ENCODE data around the gene AMHR2.
A peak's percentile ranks its signal among the peaks of the same experiment; 100 is the strongest.
"Not testable (repeated sequence)": the region's sequence is repeated elsewhere in the genome, so short reads cannot be mapped to it uniquely, and the experiment has no call there.

The AMHR2 gene

DNA sequence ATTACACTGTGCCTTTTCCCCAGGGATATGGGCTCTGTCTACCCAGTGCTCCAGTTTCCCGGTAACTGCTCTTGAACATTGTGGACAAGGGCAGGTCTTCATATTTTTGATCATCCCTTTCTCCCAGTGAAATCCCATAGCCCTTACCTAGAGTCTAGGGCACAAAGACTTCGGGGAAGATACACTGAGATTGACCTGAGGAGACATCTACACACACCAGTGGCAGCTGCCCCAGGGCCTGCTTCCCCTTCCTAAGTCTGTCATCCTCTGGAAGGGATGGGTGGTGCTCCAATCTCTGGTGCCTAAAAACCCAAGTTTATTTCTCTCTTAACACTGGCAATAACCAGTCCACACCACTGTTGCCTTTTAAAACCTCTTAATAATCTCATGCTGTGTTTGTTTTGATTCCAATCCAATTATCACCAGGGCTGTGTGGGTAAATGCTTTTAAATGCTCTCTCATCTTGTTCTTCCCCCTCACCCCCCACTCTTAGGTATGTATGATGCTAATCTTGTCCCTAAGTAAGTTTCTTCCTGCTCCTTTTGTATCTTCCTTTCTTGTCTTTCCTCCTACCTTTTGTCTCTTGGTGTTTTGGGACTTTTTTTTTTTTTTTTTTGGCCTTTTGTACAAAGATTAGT, 7.8 kb upstream of the AMHR2 start:
- peak in 1 of 2 donors; percentile 13 for DNase-seq

DNA sequence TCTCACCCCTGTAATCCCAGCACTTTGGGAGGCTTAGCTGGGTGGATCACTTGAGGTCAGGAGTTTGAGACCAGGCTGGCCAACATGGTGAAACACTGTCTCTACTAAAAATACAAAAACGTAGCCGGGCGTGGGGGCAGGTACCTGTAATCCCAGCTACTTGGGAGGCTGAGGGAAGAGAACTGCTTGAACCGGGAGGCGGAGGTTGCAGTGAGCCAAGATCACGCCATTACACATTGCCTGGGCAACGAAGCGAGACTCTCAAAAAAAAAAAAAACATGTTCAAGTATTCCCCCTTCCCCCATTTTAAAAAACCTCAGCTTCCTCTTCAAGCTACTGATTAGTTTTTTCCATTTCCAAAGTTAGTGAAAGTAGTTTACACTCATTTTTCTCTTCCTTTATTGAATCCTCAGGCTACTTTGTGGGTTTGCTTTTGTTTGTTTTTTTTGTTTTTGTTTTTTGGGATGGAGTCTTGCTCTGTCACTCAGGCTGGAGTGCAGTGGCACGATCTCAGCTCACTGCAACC, 6.3 kb upstream of the AMHR2 start:
- DNase-seq: peak; percentile 52 to 80

DNA sequence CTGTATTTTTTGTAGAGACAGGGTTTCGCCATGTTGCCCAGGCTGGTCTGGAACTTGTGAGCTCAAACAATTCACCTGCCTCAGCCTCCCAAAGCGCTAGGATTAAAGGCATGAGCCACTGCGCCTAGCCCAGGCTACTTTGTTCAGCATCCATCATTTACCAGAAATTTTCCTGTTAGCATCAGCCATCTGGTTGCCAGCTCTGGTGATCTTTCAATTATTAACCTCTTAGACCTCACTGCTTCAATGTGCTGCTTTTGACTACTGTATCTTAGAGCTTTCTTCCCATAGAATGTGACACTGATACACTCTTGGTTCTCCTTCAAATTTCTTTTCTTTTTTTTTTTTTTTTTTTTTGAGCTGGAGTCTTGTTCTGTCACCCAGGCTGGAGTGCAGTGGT, 5.4 kb upstream of the AMHR2 start:
- DNase-seq: no peak

DNA sequence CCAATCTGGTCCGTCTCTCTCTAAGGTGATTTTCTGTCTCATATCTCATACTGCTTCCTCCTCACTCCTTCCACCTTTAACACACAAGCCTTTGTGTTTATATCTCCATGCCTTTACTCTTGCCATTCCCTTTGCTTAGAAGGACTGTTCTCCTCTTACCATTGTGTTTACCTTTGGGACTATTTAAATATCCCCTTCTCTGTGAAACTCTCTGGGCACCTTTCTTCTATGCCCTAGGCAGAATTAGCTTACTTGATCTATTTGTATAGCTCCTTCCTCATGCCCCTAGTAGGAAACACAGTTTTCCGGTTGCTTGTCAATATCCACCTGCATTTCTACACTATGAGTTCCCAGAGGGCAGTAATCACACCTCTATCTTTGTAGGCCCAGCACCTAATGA, 3.9 kb upstream of the AMHR2 start:
- no peak for DNase-seq

DNA sequence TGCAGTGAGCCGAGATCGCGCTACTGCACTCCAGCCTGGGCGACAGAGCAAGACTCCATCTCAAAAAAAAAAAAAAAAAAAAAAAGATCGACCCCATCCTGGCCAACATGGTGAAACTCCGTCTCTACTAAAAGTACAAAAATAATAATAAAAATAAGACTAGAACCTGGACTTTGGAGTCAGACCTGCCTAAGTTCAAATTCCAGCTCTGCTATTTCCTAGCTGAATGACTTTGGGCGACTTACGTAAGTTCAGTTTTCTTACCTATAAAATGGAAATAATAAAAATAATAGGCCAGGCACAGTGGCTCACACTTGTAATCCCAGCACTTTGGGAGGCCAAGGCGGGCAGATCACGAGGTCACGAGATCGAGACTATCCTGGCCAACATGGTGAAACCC, 1.4 kb upstream of the AMHR2 start:
- DNase-seq: not testable (repeated sequence)

DNA sequence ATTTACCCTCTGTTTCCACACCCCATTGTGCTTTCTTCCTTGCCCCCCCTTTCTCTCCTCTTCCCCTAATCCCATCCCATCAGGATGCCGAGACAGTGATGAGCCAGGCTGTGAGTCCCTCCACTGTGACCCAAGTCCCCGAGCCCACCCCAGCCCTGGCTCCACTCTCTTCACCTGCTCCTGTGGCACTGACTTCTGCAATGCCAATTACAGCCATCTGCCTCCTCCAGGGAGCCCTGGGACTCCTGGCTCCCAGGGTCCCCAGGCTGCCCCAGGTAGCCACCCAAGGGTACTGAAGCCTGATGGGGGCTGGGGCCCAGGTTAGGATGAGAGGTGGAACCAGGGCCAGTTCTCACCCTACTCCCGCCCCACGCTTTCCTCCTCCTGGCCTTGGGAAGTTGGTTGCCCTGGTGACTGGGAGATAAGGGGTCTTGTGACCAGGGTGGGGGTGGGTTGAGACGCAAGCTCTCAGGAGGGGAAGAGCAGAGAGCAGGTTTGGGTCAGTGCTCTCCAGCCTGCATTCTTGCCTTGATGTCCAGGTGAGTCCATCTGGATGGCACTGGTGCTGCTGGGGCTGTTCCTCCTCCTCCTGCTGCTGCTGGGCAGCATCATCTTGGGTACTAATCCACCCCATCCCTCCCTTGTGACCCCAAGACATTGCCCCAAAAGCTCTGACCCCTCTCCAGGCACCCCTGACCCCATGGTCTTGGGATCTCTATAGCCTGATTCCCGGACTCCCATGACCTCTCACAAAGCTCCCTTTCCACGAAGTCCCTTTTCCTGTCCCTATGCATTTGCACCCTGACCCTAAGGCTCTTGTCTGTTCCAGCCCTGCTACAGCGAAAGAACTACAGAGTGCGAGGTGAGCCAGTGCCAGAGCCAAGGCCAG, 1.2 kb downstream of the AMHR2 start:
- DNase-seq: no peak

DNA sequence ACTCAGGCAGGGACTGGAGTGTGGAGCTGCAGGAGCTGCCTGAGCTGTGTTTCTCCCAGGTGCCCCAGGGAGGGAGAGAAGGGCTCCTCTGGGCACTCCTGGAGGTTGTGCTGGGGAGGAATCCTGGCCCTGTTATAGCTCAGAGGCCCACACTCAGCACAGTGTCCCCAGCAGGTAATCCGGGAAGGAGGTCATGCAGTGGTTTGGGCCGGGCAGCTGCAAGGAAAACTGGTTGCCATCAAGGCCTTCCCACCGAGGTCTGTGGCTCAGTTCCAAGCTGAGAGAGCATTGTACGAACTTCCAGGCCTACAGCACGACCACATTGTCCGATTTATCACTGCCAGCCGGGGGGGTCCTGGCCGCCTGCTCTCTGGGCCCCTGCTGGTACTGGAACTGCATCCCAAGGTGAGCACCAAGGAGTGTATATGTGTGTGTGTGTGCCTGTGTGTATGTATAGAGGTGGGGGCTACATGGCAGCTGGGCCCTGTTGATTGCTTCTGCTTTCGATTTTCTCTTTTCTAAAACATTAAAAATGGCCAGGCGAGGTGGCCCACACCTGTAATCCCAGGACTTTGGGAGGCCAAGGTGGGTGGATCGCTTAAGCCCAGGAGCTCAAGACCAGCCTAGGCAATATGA, 2.0 kb downstream of the AMHR2 start:
- DNase-seq: no peak

DNA sequence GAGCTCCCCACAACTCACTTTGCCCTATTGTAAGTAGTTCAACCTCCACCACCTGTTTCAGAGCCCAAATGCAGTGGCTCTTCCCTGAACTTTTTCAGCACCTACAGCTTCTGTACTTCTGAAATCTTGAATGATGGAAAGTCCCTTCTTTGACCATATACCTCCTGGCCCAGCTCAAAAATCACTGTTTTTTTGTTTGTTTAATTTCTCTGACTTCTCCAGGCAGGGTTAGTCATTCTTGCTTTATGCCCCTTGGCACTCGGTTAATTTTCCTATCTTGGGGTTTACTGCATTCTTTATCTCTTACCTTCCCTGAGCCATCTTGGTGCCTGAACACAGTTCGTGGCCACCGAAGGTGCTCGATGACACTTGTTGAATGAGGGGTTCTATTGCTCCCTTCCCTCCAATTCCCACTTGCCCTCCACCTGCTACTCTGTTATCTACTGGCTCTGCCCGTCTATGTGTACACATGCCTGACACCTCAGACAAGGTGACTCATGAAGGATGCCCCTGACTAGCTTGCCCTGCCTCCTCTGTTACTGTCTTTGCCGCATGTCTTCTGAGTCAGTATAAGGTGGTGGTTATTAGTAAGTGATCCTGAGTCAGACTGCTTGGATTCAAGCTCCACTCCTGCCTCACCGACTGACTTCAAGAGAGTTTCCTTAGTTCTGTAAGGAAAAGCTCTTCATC, 4.4 kb downstream of the AMHR2 start:
- DNase-seq: no peak

DNA sequence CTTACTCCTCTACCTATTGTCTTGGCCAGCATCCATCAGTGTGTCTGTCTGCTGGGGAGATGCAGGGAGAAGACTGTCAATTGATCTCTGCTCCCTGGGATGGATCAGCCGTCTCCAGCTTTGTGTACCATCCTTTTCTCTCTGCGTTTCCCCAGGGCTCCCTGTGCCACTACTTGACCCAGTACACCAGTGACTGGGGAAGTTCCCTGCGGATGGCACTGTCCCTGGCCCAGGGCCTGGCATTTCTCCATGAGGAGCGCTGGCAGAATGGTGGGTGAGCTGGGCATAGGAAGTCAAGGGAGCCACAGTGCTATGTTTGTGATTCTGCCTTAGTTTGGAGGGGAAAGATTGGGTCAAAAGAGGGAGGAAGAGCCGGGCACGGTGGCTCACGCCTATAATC, 5.1 kb downstream of the AMHR2 start:
- no peak for DNase-seq

DNA sequence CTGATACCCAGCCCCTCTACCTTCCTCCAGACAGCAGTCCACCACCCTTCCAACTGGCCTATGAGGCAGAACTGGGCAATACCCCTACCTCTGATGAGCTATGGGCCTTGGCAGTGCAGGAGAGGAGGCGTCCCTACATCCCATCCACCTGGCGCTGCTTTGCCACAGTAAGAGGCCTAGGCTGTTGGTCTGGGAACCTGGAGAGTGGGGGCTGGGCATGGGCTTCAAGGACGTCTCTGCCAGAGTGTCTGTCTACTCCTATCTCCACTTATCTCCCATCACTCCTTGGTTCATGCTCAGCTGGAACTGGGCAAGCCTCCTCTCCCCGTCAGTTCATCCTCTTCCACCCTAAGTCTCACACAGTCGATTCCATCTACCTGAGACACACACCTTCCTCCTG, 6.5 kb downstream of the AMHR2 start:
- DNase-seq: no peak

DNA sequence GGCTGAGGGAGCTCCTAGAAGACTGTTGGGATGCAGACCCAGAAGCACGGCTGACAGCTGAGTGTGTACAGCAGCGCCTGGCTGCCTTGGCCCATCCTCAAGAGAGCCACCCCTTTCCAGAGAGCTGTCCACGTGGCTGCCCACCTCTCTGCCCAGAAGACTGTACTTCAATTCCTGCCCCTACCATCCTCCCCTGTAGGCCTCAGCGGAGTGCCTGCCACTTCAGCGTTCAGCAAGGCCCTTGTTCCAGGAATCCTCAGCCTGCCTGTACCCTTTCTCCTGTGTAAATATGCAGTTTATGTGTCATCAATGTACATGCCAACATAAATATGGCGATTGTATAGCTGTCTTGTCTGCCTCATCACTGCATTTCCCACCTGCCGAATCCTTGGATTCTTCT, 7.5 kb downstream of the AMHR2 start:
- no peak for DNase-seq

DNA sequence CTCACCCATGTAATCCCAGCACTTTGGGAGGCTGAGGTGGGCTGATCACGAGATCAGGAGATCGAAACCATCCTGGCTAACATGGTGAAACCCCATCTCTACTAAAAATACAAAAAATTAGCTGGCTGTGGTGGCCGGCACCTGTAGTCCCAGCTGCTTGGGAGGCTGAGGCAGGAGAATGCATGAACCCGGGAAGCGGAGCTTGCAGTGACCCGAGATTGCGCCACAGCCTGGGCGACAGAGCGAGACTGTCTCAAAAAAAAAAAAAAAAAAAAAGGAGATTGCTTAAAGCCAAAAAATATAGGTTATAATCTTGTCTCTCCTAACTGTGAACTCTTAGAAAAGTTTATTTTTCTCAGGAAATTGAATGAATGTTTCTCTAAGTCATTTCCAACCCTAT, 11.7 kb downstream of the AMHR2 start:
- DNase-seq: peak in 1 of 2 donors; percentile 14

DNA sequence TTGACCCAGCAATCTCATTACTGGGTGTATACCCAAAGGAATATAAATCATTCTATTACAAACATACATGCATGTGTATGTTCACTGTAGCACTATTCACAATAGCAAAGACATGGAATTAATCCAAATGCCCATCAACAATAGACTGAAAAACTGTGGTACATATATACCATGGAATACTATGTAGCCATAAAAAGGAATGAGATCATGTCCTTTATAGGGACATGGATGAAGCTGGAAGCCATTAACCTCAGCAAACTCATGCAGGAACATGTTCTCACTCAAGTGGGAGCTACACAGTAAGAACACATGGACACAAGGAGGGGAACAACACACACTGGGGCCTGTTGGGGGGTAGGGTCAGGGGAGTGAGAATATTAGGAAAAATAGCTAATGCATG, 15.9 kb downstream of the AMHR2 start:
- not testable (repeated sequence) for DNase-seq

DNA sequence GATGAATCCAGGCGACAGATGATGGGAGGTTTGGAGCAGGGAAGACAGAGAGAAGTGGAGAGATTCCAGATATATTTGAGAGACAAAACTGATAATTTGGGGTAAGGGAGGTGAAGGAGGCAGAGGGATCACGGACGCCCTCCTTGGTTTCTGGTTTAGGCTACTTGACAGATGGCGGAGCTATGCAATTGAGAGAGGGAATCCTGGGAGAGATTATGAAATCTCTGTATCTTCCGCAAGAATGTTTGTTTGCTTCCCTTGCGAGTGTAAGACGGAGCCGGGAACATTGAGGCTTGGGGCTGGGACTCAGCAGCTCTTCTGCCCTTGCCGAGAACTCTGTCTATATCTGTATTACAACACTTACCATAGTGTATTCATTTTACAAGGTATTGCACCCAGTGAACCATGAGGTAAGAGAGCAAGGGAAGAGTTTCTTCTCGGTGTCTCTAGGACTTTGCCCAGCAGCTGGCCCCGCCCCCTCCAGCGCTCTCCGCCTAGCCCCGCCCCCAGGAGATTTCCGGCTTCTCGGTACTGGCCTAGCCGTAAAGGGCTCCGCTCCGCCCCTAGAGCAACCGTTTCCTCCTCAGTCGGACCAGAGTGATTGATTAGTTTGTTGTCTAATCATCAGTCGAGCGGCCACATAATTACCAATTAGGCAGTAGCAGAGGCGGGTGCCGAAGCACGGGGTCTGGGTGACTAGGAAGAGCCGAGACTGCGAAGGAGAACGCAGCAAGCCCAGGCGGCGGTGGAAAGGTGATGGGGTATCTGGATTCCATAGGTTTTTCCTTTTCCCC, 17.6 kb downstream of the AMHR2 start, which contains the start of gene PRR13:
PRR13 (plus strand) TSS at position 695 of the 794 bp plus-strand sequence. CDS start 981 bp downstream, outside the sequence.
- DNase-seq: peak; percentile 100

DNA sequence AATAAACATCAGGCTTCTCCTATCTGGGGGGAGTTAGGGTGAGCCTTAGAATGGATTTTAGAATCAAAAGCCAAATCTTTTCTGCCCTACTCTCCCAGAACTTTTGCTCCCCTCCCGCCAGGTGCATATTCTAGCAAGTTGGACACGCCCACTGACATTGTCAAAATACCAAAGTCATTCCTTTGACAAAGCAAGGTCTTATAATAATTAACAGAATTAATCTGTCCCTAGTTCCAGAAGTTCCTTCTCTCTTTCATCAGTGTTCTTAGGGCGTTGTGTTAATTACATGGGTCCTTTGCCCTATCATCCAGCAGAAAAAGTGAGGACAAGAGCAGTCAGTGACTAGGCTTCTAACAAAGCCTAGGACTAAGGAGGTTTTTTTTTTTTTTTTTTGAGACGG, 20.3 kb downstream of the AMHR2 start:
- no peak for DNase-seq

DNA sequence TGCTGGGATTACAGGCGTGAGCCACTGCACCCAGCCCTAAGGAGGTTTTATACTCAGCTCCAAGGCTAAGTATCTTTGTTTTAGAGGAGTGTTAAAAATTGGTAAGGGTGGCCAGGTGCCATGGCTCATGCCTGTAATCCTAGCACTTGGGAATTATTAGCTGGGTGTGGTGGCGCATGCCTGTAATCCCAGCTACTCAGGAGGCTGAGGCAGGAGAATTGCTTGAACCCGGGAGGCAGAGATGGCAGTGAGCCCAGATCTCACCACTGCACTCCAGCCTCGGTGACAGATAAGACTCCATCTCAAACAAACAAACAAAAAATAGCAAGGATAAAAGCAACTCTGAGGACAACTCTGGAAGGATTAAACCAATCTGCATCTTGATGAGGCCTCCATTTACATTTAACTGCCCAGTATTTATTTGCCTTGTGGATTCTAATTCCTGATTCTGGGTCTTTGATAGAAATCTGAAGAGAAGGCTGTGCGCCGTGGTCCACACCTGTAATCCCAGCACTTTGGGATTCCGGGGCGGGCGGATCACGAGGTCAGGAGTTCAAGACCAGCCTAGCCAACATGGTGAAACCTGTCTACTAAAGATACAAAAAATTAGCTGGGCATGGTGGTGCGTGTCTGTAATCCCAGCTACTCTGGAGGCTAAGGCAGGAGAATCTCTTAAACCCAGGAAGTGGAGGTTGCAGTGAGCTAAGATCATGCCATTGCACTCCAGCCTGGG, 21.1 kb downstream of the AMHR2 start:
- DNase-seq: not testable (repeated sequence)

DNA sequence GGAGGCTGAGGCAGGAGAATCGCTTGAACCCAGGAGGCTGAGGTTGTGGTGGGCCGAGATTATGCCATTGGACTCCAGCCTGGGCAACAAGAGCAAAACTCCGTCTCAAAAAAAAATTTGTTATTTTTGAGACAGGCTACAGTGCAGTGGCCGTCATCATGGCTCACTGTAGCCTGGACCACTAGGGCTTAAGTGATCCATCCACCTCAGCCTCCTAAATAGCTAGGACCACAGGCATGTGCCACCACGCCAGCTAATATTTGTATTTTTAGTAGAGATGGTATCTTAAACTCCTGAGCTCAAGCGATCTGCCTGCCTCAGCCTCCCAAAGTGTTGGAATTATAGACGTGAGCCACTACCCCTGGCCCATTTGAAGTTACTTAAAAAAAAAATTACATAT, 27.3 kb downstream of the AMHR2 start:
- DNase-seq: no peak

DNA sequence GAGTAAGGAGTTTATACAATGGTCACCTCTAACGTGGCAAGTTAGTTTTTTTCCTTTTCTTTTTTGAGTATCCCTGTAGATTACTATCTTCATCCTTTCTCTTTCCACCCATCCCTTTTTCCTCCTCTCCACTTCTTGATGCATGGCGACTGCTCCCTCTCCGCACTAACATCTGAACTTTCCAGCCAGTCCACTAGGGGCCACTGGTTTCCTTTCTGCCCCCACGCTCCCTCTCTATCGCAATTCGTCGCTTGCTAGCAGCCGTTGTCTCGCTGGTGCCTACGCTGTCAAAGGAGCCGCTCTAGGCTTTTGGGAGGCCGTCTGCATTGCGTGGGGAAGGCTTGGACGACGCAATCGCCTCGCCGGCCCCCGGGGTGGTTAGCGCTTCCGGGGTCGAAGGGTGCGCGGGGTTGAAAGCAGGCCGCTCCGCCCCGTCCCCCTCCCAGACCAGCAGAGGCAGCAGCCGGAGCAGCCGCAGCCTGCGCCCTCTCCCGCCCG, 28.1 kb downstream of the AMHR2 start, which contains the start of gene PCBP2:
PCBP2 (plus strand) TSS at position 442 of the 498 bp plus-strand sequence. CDS start 2,699 bp downstream, outside the sequence.
- DNase-seq: peak; percentile 99

DNA sequence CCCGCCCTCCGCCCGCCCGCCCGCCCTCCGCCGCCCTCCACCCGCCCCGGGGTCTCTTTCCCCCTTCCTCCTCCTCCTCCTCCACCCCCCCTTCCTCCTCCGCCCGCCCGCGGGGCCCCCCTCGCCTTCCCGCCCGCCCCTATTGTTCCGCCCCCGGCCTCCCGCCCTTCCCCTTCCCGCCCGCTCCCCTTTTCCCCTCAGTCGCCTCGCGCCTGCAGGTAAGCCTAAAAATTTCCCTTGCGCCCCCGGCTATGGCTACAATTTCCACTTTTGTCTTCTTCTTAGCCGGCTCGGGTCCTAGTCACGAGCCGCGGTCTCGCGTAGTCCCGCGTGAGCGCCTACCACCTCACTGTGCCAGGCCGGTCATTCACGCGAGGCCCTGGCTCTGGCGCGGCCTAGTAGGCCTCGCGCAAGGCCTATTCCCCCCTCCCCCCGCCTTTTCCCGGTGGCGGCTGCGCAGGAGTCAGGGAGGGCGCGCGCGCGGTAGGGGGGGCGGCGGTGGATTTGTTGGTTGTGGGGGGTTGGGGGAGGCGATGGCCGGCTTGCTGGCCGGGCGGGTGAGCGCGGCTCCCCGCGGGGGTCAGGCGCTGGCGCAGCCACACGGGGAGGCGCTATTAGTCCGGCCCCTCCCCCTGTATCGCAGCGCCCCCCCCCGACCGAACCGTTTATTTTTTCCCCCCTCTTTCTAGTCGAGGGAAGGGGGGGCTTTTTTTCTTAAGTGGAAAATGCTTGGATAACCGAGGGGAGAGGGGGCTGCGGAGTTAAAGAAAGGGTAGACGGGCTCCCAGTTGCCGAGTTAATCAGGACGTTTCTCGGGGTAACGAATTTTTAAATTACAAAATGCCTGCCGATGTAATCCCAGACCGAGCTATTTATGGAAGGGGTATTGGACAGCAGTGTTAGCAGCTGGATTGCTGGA, 28.8 kb downstream of the AMHR2 start:
- peak; percentile 72 to 81 for DNase-seq
